Measurements from ENCODE around the gene COL6A2. TPM values are rescaled to one million over a fixed set of nuclear protein-coding genes. Genes with fewer than 3 reads are reported as not detected.

Gene COL6A2
- total and polyA plus RNA-seq, 2 donors (not counting 1 experiment from before 2014, with no cell fraction given): 1.2 to 2.1 TPM

- peaks cover 6 to 8% (median 7%) of the 10 kb centered on the region in 3 donors for H3K9me3 ChIP-seq (ENCODE audit: control extremely low read depth in 1 of 3, control insufficient read depth in 2 of 3, insufficient read depth in 1 of 3, low read length in 2 of 3)
- H3K4me3 Mint-ChIP-seq: peak overlapping the region; percentile 53
- no peaks in the 10 kb centered on the region for H3K36me3 ChIP-seq (replicated peaks in 1 of 2; ENCODE audit: control extremely low read depth in 1 of 2, control insufficient read depth in 1 of 2, extremely low read depth in 1 of 2, insufficient read depth in 2 of 2, low read length in 1 of 2)
- DNase-seq (no peak), ATAC-seq (ENCODE audit: low read depth) (no peak)
- no peak overlapping the region for H3K27ac Mint-ChIP-seq
- peak overlapping the region in 3 of 5 experiments; percentile 34 to 55 (median 48) for H3K4me3 ChIP-seq (ENCODE audit: control extremely low read depth in 1 of 5, extremely low read depth in 1 of 5, insufficient read depth in 1 of 5, low read depth in 2 of 5, low read length in 4 of 5)
- H3K4me1 Mint-ChIP-seq: peaks cover 4% of the 10 kb centered on the region
- peak overlapping the region; percentile 42 for H3K9ac ChIP-seq (ENCODE audit: low read length)
- H3K9me3 Mint-ChIP-seq (ENCODE audit: insufficient read depth): peaks cover 10% of the 10 kb centered on the region
- peaks cover 0 to 21% (median 13%) of the 10 kb centered on the region in 4 experiments for H3K27me3 ChIP-seq (replicated peaks in 1 of 4; ENCODE audit: control extremely low read depth in 1 of 4, control insufficient read depth in 3 of 4, insufficient read depth in 4 of 4, low read length in 3 of 4)
- ChIA-PET POLR2A (no interaction called here), CTCF (no interaction called here)
- no peaks in the 10 kb centered on the region for H3K79me2 ChIP-seq (ENCODE audit: control insufficient read depth, insufficient read depth, low read length)
- intact Hi-C loops (cut with micrococcal nuclease): no loop called here
- peak overlapping the region; percentile 76 for H3K4me2 ChIP-seq (replicated peaks; ENCODE audit: low read depth, low read length, poor library complexity, severe bottlenecking)
- H4K20me1 ChIP-seq (ENCODE audit: control insufficient read depth, insufficient read depth, low read length, poor library complexity, severe bottlenecking): no peaks in the 10 kb centered on the region
- H3K4me1 ChIP-seq (ENCODE audit: control insufficient read depth in 2 of 2, insufficient read depth in 2 of 2, low read length in 2 of 2): peaks cover 0 to 3% of the 10 kb centered on the region in 2 donors
- H3K27me3 Mint-ChIP-seq: peaks cover 50% of the 10 kb centered on the region
- TF ChIP-seq CTCF (IDR thresholded peaks at IDR 0.05) (no peak), EZH2 (IDR thresholded peaks at IDR 0.05; ENCODE audit: borderline replicate concordance, insufficient read depth, low read depth, low read length, poor library complexity, severe bottlenecking) (no peak)
- no peak overlapping the region for H3K27ac ChIP-seq (ENCODE audit: low read length in 2 of 2)
- WGBS (ENCODE audit: insufficient coverage): 6% methylated on average over 78 of the region's 94 CpGs
- peak overlapping the region; percentile 64 for H2AFZ ChIP-seq (ENCODE audit: insufficient read depth, low read depth, low read length, poor library complexity, severe bottlenecking)
Measured at GRCh38 chr21:46098303-46099141, 610 bp downstream of the COL6A2 start.

GRCh38 chr21:46099476-46099875 lies 1.6 kb downstream of the COL6A2 start:
- H3K9ac ChIP-seq (ENCODE audit: low read length): no peak overlapping the region
- H3K9me3 ChIP-seq (ENCODE audit: control extremely low read depth in 1 of 3, control insufficient read depth in 2 of 3, insufficient read depth in 1 of 3, low read length in 2 of 3): peaks cover 6 to 9% (median 8%) of the 10 kb centered on the region in 3 donors
- 74% methylated on average over 12 of the region's 18 CpGs for WGBS (ENCODE audit: insufficient coverage)
- no peaks in the 10 kb centered on the region for H3K36me3 ChIP-seq (replicated peaks in 1 of 2; ENCODE audit: control extremely low read depth in 1 of 2, control insufficient read depth in 1 of 2, extremely low read depth in 1 of 2, insufficient read depth in 2 of 2, low read length in 1 of 2)
- H3K9me3 Mint-ChIP-seq (ENCODE audit: insufficient read depth): peaks cover 11% of the 10 kb centered on the region
- DNase-seq (no peak), ATAC-seq (ENCODE audit: low read depth) (no peak)
- H2AFZ ChIP-seq (ENCODE audit: insufficient read depth, low read depth, low read length, poor library complexity, severe bottlenecking): no peak overlapping the region
- peaks cover 0 to 25% (median 15%) of the 10 kb centered on the region in 4 experiments for H3K27me3 ChIP-seq (replicated peaks in 1 of 4; ENCODE audit: control extremely low read depth in 1 of 4, control insufficient read depth in 3 of 4, insufficient read depth in 4 of 4, low read length in 3 of 4)
- intact Hi-C loops (cut with micrococcal nuclease): no loop called here
- H3K27ac ChIP-seq (ENCODE audit: low read length in 2 of 2): no peak overlapping the region
- POLR2A ChIA-PET: no interaction called here
- H3K27ac Mint-ChIP-seq: no peak overlapping the region
- H3K4me3 ChIP-seq (ENCODE audit: control extremely low read depth in 1 of 5, extremely low read depth in 1 of 5, insufficient read depth in 1 of 5, low read depth in 2 of 5, low read length in 4 of 5): no peak overlapping the region
- peaks cover 4% of the 10 kb centered on the region for H3K4me1 Mint-ChIP-seq
- CTCF ChIA-PET: no interaction called here
- peaks cover 59% of the 10 kb centered on the region for H3K27me3 Mint-ChIP-seq
- H3K4me1 ChIP-seq (ENCODE audit: control insufficient read depth in 2 of 2, insufficient read depth in 2 of 2, low read length in 2 of 2): peaks cover 0 to 3% of the 10 kb centered on the region in 2 donors
- H3K79me2 ChIP-seq (ENCODE audit: control insufficient read depth, insufficient read depth, low read length): no peaks in the 10 kb centered on the region
- H3K4me2 ChIP-seq (replicated peaks; ENCODE audit: low read depth, low read length, poor library complexity, severe bottlenecking): no peak overlapping the region
- no peak for TF ChIP-seq CTCF (IDR thresholded peaks at IDR 0.05)
- TF ChIP-seq EZH2 (IDR thresholded peaks at IDR 0.05; ENCODE audit: borderline replicate concordance, insufficient read depth, low read depth, low read length, poor library complexity, severe bottlenecking): no peak
- H4K20me1 ChIP-seq (ENCODE audit: control insufficient read depth, insufficient read depth, low read length, poor library complexity, severe bottlenecking): no peaks in the 10 kb centered on the region
- peak overlapping the region; percentile 62 for H3K4me3 Mint-ChIP-seq

Data from B cell (primary cell).